HG03575 (cell line): Measurements from ENCODE around the gene PKDCC.
A peak's percentile ranks its signal among the peaks of the same experiment; 100 is the strongest.

Experiments used
- ATAC-seq: cut with Tn5 transposase; IDR thresholded peaks from one replicate; pipeline ENCODE4 v1.9.1; 2021; ENCODE audit not compliant: unreplicated experiment, insufficient number of reproducible peaks, low FRiP score; ENCODE audit errors: extremely low read depth

The PKDCC gene

GRCh38 chr2:42047488-42048298 is at the start of gene PKDCC:
TSS of gene PKDCC (plus strand) at chr2:42048021. CDS start at chr2:42048200, 179 bp downstream.
- ATAC-seq, result no peak

GRCh38 chr2:41998186-41999127 is 49.4 kb upstream of the PKDCC start:
- no peak for ATAC-seq

GRCh38 chr2:41999128-41999480 is 48.7 kb upstream of the PKDCC start:
- ATAC-seq, result no peak

- no peak for ATAC-seq
Observed at GRCh38 chr2:41999592-42000281, 48.1 kb upstream of the PKDCC start.

GRCh38 chr2:42001711-42002201 is 46.1 kb upstream of the PKDCC start:
- ATAC-seq, result no peak

- ATAC-seq, result no peak
Observed at GRCh38 chr2:42007551-42007950, 40.3 kb upstream of the PKDCC start.

- no peak for ATAC-seq
Observed at GRCh38 chr2:42008241-42008921, 39.4 kb upstream of the PKDCC start.

- ATAC-seq, result no peak
Observed at GRCh38 chr2:42009657-42010580, 37.9 kb upstream of the PKDCC start.

GRCh38 chr2:42010743-42011298 is 37.0 kb upstream of the PKDCC start:
- ATAC-seq, result no peak

GRCh38 chr2:42012137-42012536 is 35.7 kb upstream of the PKDCC start:
- no peak for ATAC-seq

GRCh38 chr2:42012651-42013050 is 35.2 kb upstream of the PKDCC start:
- ATAC-seq, result no peak

- no peak for ATAC-seq
Observed at GRCh38 chr2:42013409-42013808, 34.4 kb upstream of the PKDCC start.

GRCh38 chr2:42021464-42021863 is 26.4 kb upstream of the PKDCC start:
- no peak for ATAC-seq

GRCh38 chr2:42025151-42025582 is 22.7 kb upstream of the PKDCC start:
- ATAC-seq, result no peak

- no peak for ATAC-seq
Observed at GRCh38 chr2:42026272-42026671, 21.5 kb upstream of the PKDCC start.

- peak; percentile 69 for ATAC-seq
Observed at GRCh38 chr2:42028571-42029148, 19.2 kb upstream of the PKDCC start.

- no peak for ATAC-seq
Observed at GRCh38 chr2:42029171-42029570, 18.6 kb upstream of the PKDCC start.
